H1 (cell line): Measurements from ENCODE around the gene ST8SIA2. TPM values are rescaled to one million over a fixed set of nuclear protein-coding genes. Genes with fewer than 3 reads are reported as not detected.
A peak's percentile ranks its signal among the peaks of the same experiment; 100 is the strongest.

Experiments used
- ATF2 ChIP-seq: IDR thresholded peaks from 2 replicates; pipeline ENCODE4 v1.6.1; 2012; ENCODE audit warnings: low read length, inconsistent platforms
- ATF3 ChIP-seq: IDR thresholded peaks from 2 replicates; pipeline ENCODE4 v1.6.1; 2011; ENCODE audit warnings: low read depth, mild to moderate bottlenecking, low read length; ENCODE audit not compliant: insufficient read depth
- BCL11A ChIP-seq, 2 experiments: IDR thresholded peaks; one replicate each; pipeline ENCODE4 v1.6.1; 2011; ENCODE audit warnings: low read depth in 2 of 2, low read length in 2 of 2, mild to moderate bottlenecking in 2 of 2
- BRCA1 ChIP-seq: IDR thresholded peaks from 2 replicates; pipeline ENCODE4 v1.6.1; 2012; ENCODE audit warnings: low read depth, low read length, improper control_type of control experiment
- CBX8 ChIP-seq: fragments of 300-800, 300-1000 bp; sonication (generic); IDR thresholded peaks from 2 replicates; pipeline ENCODE4 v1.7.1; 2016; ENCODE audit warnings: low read depth, low read length, borderline replicate concordance
- CEBPB ChIP-seq: IDR thresholded peaks from 2 replicates; pipeline ENCODE4 v1.6.1; 2012; ENCODE audit warnings: low read depth, low read length
- CTBP2 ChIP-seq: IDR thresholded peaks from 2 replicates; pipeline ENCODE4 v1.7.0; 2011; ENCODE audit warnings: borderline replicate concordance, mild to moderate bottlenecking, moderate library complexity, mixed read lengths, low read length; ENCODE audit not compliant: insufficient read depth, insufficient read length
- CTCF ChIP-seq, 3 experiments: IDR thresholded peaks; 1 replicate in 2 of 3; 2 replicates in 1 of 3; pipeline versions ENCODE4 v1.5.1 to v1.6.1; 2011; ENCODE audit warnings: low read length in 3 of 3, mild to moderate bottlenecking in 3 of 3, inconsistent platforms in 2 of 3, low read depth in 1 of 3, moderate library complexity in 1 of 3; ENCODE audit not compliant: insufficient read depth in 1 of 3; ENCODE audit errors: control extremely low read depth in 1 of 3
- E2F6 ChIP-seq: IDR thresholded peaks from 2 replicates; pipeline ENCODE4 v1.6.1; 2012; ENCODE audit warnings: inconsistent platforms
- EZH2 ChIP-seq: fragments of 200-600 bp; sonication (generic); IDR thresholded peaks from 2 replicates; pipeline ENCODE4 v1.7.1; 2012; ENCODE audit warnings: low read depth, mild to moderate bottlenecking, moderate library complexity, low read length, inconsistent platforms; ENCODE audit not compliant: severe bottlenecking
- FOSL1 ChIP-seq: IDR thresholded peaks from 2 replicates; pipeline ENCODE4 v1.6.1; 2011; ENCODE audit warnings: mild to moderate bottlenecking, low read depth, low read length, moderate library complexity; ENCODE audit not compliant: insufficient read depth
- GTF2F1 ChIP-seq: IDR thresholded peaks from 2 replicates; pipeline ENCODE4 v1.6.1; 2012; ENCODE audit warnings: low read depth, low read length, improper control_type of control experiment, borderline replicate concordance
- KDM1A ChIP-seq: fragments of 200-600, 300-600 bp; sonication (generic); IDR thresholded peaks from 2 replicates; pipeline ENCODE4 v1.7.1; 2016; ENCODE audit warnings: mild to moderate bottlenecking, low read length, borderline replicate concordance
- KDM5A ChIP-seq: fragments of 200-600 bp; IDR thresholded peaks from 2 replicates; pipeline ENCODE4 v1.7.1; 2012; ENCODE audit warnings: mild to moderate bottlenecking, low read length, inconsistent platforms, mixed read lengths
- POLR2A ChIP-seq, 2 experiments: IDR thresholded peaks; 1 replicate in 1 of 2; 2 replicates in 1 of 2; pipeline ENCODE4 v1.6.1; 2011; ENCODE audit warnings: low read depth in 2 of 2, low read length in 2 of 2, mild to moderate bottlenecking in 2 of 2; ENCODE audit errors: control extremely low read depth in 1 of 2
- POLR2AphosphoS5 ChIP-seq: IDR thresholded peaks from 2 replicates; pipeline ENCODE4 v1.6.1; 2011; ENCODE audit warnings: low read depth, low read length
- SP4 ChIP-seq: IDR thresholded peaks from 2 replicates; pipeline ENCODE4 v1.6.1; 2012; ENCODE audit warnings: low read length, inconsistent platforms
- TAF1 ChIP-seq: IDR thresholded peaks from 2 replicates; pipeline ENCODE4 v1.6.1; 2011; ENCODE audit warnings: mild to moderate bottlenecking, low read depth, low read length
- ZNF274 ChIP-seq: IDR thresholded peaks from 2 replicates; pipeline ENCODE4 v1.7.0; 2012; ENCODE audit warnings: low read length, borderline replicate concordance; ENCODE audit errors: extremely low read depth
- polyA plus RNA-seq, 7 experiments: library from polyadenylated mRNA; depleted of rRNA in 3 of 7; stranded (reverse) in 5 of 7; unstranded in 2 of 7; fragments of >200 nt in 5 of 7; fragments of 200-250 nt in 2 of 7; gene quantifications; 1 replicate in 5 of 7; 2 replicates in 1 of 7; 4 replicates in 1 of 7; pipeline versions ENCODE4 v1.2.1 to v1.2.3, GENCODE V29; 2011 to 2013; ENCODE audit warnings: missing spikeins in 2 of 7, mixed read lengths in 2 of 7
- total RNA-seq: library from RNA; stranded (reverse); fragmentation: NEBNext Ultra II Directional; extraction: Animal tissue kit (Norgen Biotek cat#: 25700); gene quantifications from 2 replicates; pipeline ENCODE4 v1.2.1, GENCODE V29; 2021

Gene ST8SIA2
- total and polyA plus RNA-seq, 2 of the 8 experiments (the other 6 are each of a cell fraction or from before 2014, with no cell fraction given) = 3.0 to 4.5 TPM

- TF ChIP-seq FOSL1 = no peak
- TF ChIP-seq CBX8 = no peak
- no peak for TF ChIP-seq CEBPB
- TF ChIP-seq E2F6 = peak; percentile 34; the same call in 1 of the 2 replicates
- TF ChIP-seq TAF1 = 0 out of 2 replicates have a peak, but pooled peaks have one; percentile 31
- TF ChIP-seq POLR2A (IDR thresholded peaks at IDR 0.05; ENCODE audit: control extremely low read depth in 1 of 2, low read depth in 2 of 2, low read length in 2 of 2) = peak in 1 of 2 experiments; percentile 39; a peak in 1 of 3 replicates
- no peak for TF ChIP-seq ATF2
- no peak for TF ChIP-seq KDM5A
- peak; percentile 68; the same call in 1 of the 2 replicates for TF ChIP-seq KDM1A
- TF ChIP-seq BCL11A (IDR thresholded peaks at IDR 0.05; ENCODE audit: low read depth in 2 of 2, low read length in 2 of 2) = no peak
- TF ChIP-seq POLR2AphosphoS5 = no peak
- no peak for TF ChIP-seq SP4
- peak; percentile 43 for TF ChIP-seq EZH2
- no peak for TF ChIP-seq GTF2F1
- no peak for TF ChIP-seq ZNF274
- TF ChIP-seq CTBP2 = no peak
- TF ChIP-seq BRCA1 = no peak
- TF ChIP-seq ATF3 = no peak
- TF ChIP-seq CTCF (IDR thresholded peaks at IDR 0.05; ENCODE audit: control extremely low read depth in 1 of 3, insufficient read depth in 1 of 3, low read depth in 1 of 3, low read length in 3 of 3) = no peak
These were observed 822 bp downstream of the ST8SIA2 start (continued) for GRCh38 chr15:92394309-92395097.
